ENCODE measurements around the gene ZNF774. TPM values are rescaled to one million over a fixed set of nuclear protein-coding genes. Genes with fewer than 3 reads are reported as not detected.

Gene ZNF774
- total and polyA plus RNA-seq, 2 of the 13 experiments (the other 11 are each of a cell fraction or from before 2014, with no cell fraction given), result 0.59 to 1.4 TPM

DNA sequence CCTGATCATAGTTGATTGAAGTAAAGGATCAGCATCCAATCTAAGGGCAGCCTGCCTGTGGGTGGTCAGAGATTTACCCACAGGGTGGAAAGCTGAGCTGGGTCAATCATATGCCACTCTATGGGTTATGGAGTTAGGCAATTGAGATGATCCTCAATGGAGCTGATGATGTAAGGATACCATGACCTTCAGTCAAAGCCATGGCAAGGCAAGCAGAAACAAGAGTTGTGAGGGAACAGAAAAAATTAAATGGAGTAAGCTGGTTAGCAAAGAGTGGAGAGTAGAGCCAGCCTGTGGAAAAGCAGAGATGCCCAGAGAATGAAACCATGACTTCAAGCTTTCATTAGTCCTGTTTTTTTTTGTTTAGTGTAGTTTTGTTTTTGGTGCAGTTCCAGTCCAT is 30.2 kb downstream of the ZNF774 start:
- CTCF ChIA-PET (ENCODE audit: low intra/inter-chr PET ratio, low total read pairs), result no interaction called here
- intact Hi-C loops (cut with micrococcal nuclease; ENCODE audit: unreplicated experiment), result no loop called here
- TF ChIP-seq, protein P1, sequence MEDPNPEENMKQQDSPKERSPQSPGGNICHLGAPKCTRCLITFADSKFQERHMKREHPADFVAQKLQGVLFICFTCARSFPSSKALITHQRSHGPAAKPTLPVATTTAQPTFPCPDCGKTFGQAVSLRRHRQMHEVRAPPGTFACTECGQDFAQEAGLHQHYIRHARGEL (CRISPR knock-in tag; IDR thresholded peaks at IDR 0.05), result no peak
- TF ChIP-seq CEBPB (IDR thresholded peaks at IDR 0.05; ENCODE audit: borderline replicate concordance, low read depth, low read length), result peak; percentile 59; the same call in 1 of the 2 replicates

DNA sequence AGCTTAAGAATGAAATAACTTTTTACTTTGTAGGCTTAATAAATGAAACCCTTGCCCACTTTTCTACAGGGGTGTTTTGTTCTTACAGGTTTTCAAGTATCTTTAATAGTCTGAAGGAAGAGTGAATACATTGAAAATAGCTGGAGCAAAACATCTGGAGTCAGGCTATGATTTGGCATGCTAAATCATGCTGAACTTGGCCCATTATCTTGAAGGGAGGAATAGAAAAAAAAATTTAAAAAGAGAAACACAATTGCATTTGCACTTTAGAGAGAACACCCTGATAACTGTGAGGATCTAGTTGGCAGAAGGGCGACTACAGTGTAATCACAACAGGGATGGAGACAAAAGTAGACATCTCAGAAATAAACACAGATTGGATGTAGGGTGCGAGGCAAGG is 34.1 kb downstream of the ZNF774 start:
- DNase-seq (ENCODE audit: low spot score) (no peak), ATAC-seq (no peak), FAIRE-seq (no peak)
- Histone ChIP-seq H3K4me2 (ENCODE audit: low read depth, low read length) (no peak overlapping the region), H3K9ac (ENCODE audit: insufficient read depth, low read depth, low read length) (no peak overlapping the region), H3K4me1 (ENCODE audit: insufficient read depth, low read length) (peaks cover 17% of the 10 kb centered on the region), H4K20me1 (ENCODE audit: insufficient read depth, low read length) (no peaks in the 10 kb centered on the region), H2AFZ (ENCODE audit: low read length) (no peak overlapping the region), H3K36me3 (replicated peaks in 1 of 2; ENCODE audit: control insufficient read depth in 1 of 2, insufficient read depth in 2 of 2, low read length in 2 of 2) (peaks cover 2 to 8% of the 10 kb centered on the region in 2 experiments; a peak in 1 of 5 replicates), H3K9me3 (ENCODE audit: low read length) (no peaks in the 10 kb centered on the region), H3K27ac (ENCODE audit: extremely low read length, insufficient read depth, low read length) (no peak overlapping the region), H3K27me3 (ENCODE audit: control insufficient read depth in 1 of 2, insufficient read depth in 2 of 2, low read length in 2 of 2) (no peaks in the 10 kb centered on the region; a peak in 1 of 5 replicates), H3K79me2 (ENCODE audit: insufficient read depth, low read length) (peaks cover 6% of the 10 kb centered on the region), H3K4me3 (replicated peaks in 1 of 3; ENCODE audit: insufficient read depth in 1 of 3, low read depth in 2 of 3, low read length in 3 of 3) (no peak overlapping the region)
- no TSS peak for BruUV-seq (replicated peaks)
- POLR2A ChIA-PET, result no interaction called here
- CTCF ChIA-PET (ENCODE audit: low intra/inter-chr PET ratio, low total read pairs), result no interaction called here
- intact Hi-C loops (cut with micrococcal nuclease; ENCODE audit: unreplicated experiment) (no loop called here), in situ Hi-C loops (cut with HindIII; ENCODE audit: extremely low pct_ligation_motif_present, low pct_unique_long_range_greater_than_20kb) (no loop called here)
- 87% methylated on average over 2 of the region's 2 CpGs for WGBS (ENCODE audit: low lambda C conversion rate)
- TF ChIP-seq ZNF567 (CRISPR knock-in tag; IDR thresholded peaks at IDR 0.05; ENCODE audit: borderline replicate concordance) (no peak), KDM6A (CRISPR knock-in tag; IDR thresholded peaks at IDR 0.05; ENCODE audit: low read depth) (no peak), ZFP62 (CRISPR knock-in tag; IDR thresholded peaks at IDR 0.05) (no peak), HNF4A (CRISPR knock-in tag; IDR thresholded peaks at IDR 0.05) (no peak), RARA (CRISPR knock-in tag; IDR thresholded peaks at IDR 0.05) (no peak), GFI1 (CRISPR knock-in tag; IDR thresholded peaks at IDR 0.05; ENCODE audit: borderline replicate concordance) (no peak), ZBTB21 (CRISPR knock-in tag; IDR thresholded peaks at IDR 0.05) (no peak), IRX3 (CRISPR knock-in tag; IDR thresholded peaks at IDR 0.05; ENCODE audit: borderline replicate concordance, low read depth) (no peak), SP4 (CRISPR knock-in tag; IDR thresholded peaks at IDR 0.05) (no peak), KAT7 (CRISPR knock-in tag; IDR thresholded peaks at IDR 0.05; ENCODE audit: borderline replicate concordance) (no peak), ZNF230 (CRISPR knock-in tag; IDR thresholded peaks at IDR 0.05) (no peak), CENPX (CRISPR knock-in tag; IDR thresholded peaks at IDR 0.05) (no peak)
- TF ChIP-seq, protein P2, sequence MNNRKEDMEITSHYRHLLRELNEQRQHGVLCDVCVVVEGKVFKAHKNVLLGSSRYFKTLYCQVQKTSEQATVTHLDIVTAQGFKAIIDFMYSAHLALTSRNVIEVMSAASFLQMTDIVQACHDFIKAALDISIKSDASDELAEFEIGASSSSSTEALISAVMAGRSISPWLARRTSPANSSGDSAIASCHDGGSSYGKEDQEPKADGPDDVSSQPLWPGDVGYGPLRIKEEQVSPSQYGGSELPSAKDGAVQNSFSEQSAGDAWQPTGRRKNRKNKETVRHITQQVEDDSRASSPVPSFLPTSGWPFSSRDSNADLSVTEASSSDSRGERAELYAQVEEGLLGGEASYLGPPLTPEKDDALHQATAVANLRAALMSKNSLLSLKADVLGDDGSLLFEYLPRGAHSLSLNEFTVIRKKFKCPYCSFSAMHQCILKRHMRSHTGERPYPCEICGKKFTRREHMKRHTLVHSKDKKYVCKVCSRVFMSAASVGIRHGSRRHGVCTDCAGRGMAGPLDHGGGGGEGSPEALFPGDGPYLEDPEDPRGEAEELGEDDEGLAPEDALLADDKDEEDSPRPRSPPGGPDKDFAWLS (CRISPR knock-in tag; IDR thresholded peaks at IDR 0.05; ENCODE audit: borderline replicate concordance), result no peak
- TF ChIP-seq, protein P3, sequence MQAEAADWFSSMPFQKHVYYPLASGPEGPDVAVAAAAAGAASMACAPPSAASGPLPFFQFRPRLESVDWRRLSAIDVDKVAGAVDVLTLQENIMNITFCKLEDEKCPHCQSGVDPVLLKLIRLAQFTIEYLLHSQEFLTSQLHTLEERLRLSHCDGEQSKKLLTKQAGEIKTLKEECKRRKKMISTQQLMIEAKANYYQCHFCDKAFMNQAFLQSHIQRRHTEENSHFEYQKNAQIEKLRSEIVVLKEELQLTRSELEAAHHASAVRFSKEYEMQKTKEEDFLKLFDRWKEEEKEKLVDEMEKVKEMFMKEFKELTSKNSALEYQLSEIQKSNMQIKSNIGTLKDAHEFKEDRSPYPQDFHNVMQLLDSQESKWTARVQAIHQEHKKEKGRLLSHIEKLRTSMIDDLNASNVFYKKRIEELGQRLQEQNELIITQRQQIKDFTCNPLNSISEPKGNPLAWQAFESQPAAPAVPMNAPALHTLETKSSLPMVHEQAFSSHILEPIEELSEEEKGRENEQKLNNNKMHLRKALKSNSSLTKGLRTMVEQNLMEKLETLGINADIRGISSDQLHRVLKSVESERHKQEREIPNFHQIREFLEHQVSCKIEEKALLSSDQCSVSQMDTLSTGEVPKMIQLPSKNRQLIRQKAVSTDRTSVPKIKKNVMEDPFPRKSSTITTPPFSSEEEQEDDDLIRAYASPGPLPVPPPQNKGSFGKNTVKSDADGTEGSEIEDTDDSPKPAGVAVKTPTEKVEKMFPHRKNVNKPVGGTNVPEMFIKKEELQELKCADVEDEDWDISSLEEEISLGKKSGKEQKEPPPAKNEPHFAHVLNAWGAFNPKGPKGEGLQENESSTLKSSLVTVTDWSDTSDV (CRISPR knock-in tag; IDR thresholded peaks at IDR 0.05), result no peak

More for the DNA sequence above, 30.2 kb downstream of the ZNF774 start:
- H3K9ac ChIP-seq (ENCODE audit: insufficient read depth, low read depth, low read length), result no peak overlapping the region
- H3K9me3 ChIP-seq (ENCODE audit: low read length), result peaks cover 7% of the 10 kb centered on the region; the same call in 1 of the 2 replicates
- no peaks in the 10 kb centered on the region for H4K20me1 ChIP-seq (ENCODE audit: insufficient read depth, low read length)
- H3K4me1 ChIP-seq (ENCODE audit: insufficient read depth, low read length), result no peaks in the 10 kb centered on the region
- POLR2A ChIA-PET, result no interaction called here
- DNase-seq (ENCODE audit: low spot score) (no peak), ATAC-seq (no peak), FAIRE-seq (no peak)
- no peak overlapping the region for H3K4me3 ChIP-seq (replicated peaks in 1 of 3; ENCODE audit: insufficient read depth in 1 of 3, low read depth in 2 of 3, low read length in 3 of 3)
- no TSS peak for BruUV-seq (replicated peaks)
- no peak overlapping the region for H2AFZ ChIP-seq (ENCODE audit: low read length)
- H3K36me3 ChIP-seq (replicated peaks in 1 of 2; ENCODE audit: control insufficient read depth in 1 of 2, insufficient read depth in 2 of 2, low read length in 2 of 2), result no peaks in the 10 kb centered on the region
- in situ Hi-C loops (cut with HindIII; ENCODE audit: extremely low pct_ligation_motif_present, low pct_unique_long_range_greater_than_20kb), result no loop called here
- H3K27ac ChIP-seq (ENCODE audit: extremely low read length, insufficient read depth, low read length), result no peak overlapping the region
- H3K4me2 ChIP-seq (ENCODE audit: low read depth, low read length), result no peak overlapping the region
- no peaks in the 10 kb centered on the region for H3K27me3 ChIP-seq (ENCODE audit: control insufficient read depth in 1 of 2, insufficient read depth in 2 of 2, low read length in 2 of 2)
- H3K79me2 ChIP-seq (ENCODE audit: insufficient read depth, low read length), result no peaks in the 10 kb centered on the region
